HG03095 (cell line): ENCODE measurements around the gene FMOD.

Source experiments
- ATAC-seq: cut with Tn5 transposase; IDR thresholded peaks from one replicate; pipeline ENCODE4 v1.9.1; 2021; ENCODE audit warnings: moderate library complexity; ENCODE audit not compliant: unreplicated experiment

The FMOD gene

GRCh38 chr1:203351037-203351625 is at the start of gene FMOD:
Gene FMOD, minus strand, starts transcription at chr1:203351122. Its CDS starts 2,852 bp downstream, at chr1:203348270.
- no peak for ATAC-seq

GRCh38 chr1:203396595-203397194 is 45.8 kb upstream of the FMOD start:
- no peak for ATAC-seq

GRCh38 chr1:203395751-203396150 is 44.8 kb upstream of the FMOD start:
- ATAC-seq = no peak

- ATAC-seq = no peak
Measured at GRCh38 chr1:203390298-203390697, 39.4 kb upstream of the FMOD start.

- ATAC-seq = no peak
Measured at GRCh38 chr1:203388683-203389082, 37.8 kb upstream of the FMOD start.

DNA sequence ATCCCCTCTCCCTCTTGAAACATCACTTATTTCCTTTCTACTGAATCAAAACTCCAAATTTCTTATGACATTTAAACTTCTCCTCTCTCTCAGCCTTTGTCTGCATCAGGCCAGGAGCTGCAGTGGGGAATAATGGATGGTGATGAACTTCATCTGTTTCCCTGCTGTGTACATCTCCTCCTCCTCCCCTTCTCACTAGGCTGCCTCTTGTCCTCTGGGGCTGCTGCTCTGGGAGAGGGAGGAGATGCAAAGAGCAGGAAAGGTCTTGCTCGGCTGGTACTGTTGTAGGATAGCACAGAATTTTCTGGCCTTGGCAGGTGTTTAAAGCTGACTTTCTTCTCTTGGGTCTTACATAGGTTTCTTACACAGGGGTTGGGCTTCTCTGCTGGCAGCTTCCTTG is 31.1 kb upstream of the FMOD start:
- ATAC-seq = no peak

DNA sequence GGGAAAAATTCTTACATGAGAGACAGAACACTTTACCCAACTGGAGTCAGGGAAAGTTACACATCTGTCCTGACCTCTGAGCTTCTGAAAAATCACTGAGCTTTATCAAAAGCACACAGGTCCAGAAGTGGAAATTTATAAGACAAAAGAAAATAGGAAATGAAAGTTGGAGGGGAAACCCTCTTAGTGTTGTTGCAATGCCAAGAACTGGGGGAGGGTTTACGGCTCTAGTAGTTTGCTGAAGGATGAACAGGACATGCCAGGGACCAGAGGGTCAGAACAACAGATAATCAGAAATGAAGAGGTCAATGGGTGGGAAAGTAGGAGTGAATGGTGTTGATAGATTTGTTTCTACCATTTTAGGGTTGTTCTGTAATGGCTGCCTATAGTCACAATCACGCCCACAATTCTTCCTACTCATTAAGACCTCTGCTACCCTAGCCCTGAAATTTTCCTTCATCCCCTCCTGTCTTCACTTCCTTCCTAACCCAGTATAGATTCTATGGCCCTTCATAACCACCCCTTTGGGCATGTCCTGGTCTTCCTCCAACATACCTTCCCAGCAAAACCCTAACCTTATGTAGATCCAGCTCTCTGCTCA is 30.3 kb upstream of the FMOD start:
- ATAC-seq = peak; percentile 65

GRCh38 chr1:203380420-203381150 is 29.7 kb upstream of the FMOD start:
- no peak for ATAC-seq

GRCh38 chr1:203379825-203380224 is 28.9 kb upstream of the FMOD start:
- ATAC-seq = no peak

GRCh38 chr1:203378556-203379245 is 27.8 kb upstream of the FMOD start:
- no peak for ATAC-seq

DNA sequence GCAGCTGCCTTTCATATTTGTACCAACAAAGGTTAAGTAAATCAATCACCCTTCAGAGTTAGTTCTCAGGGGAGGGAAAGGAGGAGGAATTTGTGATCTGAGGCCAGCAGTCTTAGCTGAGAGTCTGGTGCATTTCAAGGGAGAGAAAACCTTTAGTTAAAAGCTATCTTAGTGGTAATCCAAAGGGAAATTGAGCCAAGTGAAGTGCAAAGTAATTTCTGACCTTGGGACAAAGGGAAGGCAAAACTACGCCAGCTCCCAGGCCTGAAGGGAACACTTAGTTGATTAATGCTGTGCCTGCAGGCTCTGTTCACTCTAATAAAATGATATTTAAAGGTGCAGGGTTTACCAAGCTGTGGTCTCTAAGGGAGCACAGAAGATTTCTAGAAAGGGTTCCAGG is 23.1 kb upstream of the FMOD start:
- ATAC-seq = no peak

DNA sequence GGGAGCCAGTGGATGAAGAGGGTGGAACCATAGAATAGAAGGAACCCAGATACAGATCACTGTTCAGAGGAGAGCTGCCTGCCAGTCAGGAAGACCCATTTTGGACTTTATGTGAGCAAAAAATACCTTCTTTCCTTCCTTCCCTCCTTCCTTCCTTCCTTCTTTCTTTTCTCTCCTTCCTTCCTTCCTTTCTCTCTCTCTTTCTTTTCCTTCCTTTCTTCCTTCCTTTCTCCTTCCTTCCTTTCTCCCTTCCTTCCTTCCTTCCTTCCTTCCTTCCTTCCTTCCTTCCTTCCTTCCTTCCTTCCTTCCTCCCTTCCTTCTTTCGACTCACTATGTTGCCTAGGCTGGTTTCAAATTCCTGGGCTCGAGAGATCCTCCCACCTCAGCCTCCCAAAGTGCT is 22.1 kb upstream of the FMOD start:
- no peak for ATAC-seq

DNA sequence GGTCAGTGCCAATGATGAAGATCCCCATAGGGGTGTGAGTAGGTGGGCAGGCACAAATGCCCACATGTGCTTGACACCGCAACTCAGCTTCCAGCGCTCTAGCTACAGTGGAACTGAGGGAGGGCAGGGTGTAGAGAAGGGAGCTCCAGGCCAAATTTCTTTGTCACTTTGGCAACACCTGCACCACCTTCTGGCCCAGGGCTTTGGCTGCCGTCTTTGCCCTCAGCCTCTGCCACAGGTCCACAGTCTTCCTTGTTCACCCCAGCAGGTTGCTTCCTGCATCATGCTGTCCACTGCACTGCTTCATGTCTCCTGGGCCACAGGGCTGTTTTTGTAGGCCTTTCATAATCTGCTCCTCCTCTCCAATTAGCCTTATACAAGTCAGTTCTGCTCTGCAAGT is 20.4 kb upstream of the FMOD start:
- ATAC-seq = no peak

DNA sequence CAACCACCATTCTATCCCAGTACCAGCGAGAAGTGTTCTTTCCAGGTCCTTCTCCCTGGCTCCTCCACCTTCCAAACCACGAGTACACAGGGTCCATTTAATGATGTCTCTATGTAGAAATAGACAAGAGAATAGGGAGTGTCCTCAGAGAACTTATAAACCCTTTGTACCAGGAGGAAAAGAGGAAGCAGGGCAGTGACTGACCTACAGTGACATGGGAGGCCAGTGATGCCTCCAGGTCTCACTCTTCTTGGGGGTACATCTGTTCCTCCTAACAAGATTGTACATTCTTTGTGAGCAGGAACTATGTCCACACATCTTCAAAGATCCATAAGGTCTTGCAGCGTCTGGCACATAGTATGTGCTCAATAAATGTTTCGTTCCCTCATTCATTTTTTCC is 18.7 kb upstream of the FMOD start:
- no peak for ATAC-seq

DNA sequence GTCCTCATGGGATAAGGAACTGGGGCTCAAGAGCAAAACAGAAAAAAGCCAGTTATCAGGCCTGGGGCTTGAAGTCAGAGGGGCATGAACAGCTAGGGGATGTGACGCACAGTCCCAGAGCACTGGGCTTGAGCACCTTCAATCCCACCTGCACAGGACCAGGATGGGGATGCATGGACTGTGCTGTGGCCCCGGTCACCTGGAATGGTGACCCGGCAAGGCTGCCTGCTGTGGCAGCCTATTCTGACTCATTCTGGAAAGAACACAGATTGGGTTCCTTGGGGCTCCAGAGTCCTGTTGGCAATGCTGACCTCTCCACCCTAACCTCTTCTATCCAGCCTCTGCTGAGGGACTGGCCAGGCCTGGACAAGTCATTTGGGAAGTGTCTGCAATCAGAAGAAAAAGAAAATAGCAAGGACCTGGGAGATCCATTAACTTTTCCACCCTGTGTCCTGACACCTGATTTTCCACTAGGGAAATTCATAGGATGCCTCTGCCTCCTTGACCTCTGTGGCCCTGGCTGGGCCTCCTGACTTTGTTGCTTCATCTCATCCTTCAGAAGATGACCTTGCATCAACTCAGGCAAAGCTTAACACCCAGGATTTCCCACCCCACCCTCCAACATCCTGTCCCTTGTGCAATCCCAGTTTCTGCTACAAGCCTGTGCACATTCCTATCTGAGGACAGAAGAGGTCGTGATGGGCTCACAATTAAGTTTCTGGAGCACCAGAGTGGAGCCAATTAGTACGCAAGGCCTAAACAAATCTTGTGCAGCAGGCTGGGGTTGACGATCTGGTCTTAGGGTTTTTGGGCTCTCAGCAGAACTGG is 17.9 kb upstream of the FMOD start:
- ATAC-seq = no peak

- ATAC-seq = no peak
Measured at GRCh38 chr1:203367057-203367456, 16.1 kb upstream of the FMOD start.

- no peak for ATAC-seq
Measured at GRCh38 chr1:203366476-203366875, 15.6 kb upstream of the FMOD start.

DNA sequence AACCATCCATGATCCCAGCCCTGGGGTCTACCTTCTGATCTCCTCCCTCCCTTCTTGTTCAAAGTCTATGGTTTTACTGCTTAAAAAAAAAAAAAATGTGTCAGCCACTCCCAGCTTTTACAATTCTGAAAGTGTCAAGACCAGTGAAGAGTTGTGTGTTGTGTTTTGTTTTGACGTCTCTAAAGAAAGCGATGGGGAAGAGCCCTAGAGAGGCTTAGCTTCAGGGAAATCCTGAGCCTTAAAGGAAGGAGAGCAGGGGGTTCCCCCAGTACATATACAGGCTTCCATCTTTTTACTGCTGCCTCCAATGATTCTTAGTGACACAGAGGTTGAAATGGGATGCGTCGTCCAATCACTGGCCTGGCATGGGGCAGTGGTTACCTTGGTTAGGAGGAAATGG is 13.9 kb upstream of the FMOD start:
- no peak for ATAC-seq

GRCh38 chr1:203364094-203364801 is 13.3 kb upstream of the FMOD start:
- no peak for ATAC-seq

GRCh38 chr1:203362720-203363025 is 11.8 kb upstream of the FMOD start:
- no peak for ATAC-seq
